K562 (cell line): ENCODE data around the gene ITGA6. TPM values are rescaled to one million over a fixed set of nuclear protein-coding genes. Genes with fewer than 3 reads are reported as not detected.

Experiments used
- ATAC-seq: fragments of 200-7000 bp; cut with Tn5 transposase; 3 replicates; pipeline ENCODE4 v1.9.1; 2020; ENCODE audit warnings: moderate library complexity
- BruUV-seq: library from RNA; stranded (reverse); fragments of 400-500 nt; replicated peaks from 2 replicates; lab custom pipeline; 2021; lab: Mats Ljungman, UMichigan
- CTCF ChIA-PET: fragments of 300-600 bp; formaldehyde crosslinking; extraction: SDS; loops from one replicate; lab custom pipeline; 2021; ENCODE audit warnings: low intra/inter-chr PET ratio; lab: Yijun Ruan, JAX
- POLR2A ChIA-PET: fragments of 300-600, 350-650 bp; sonication (Branson Sonifier 250); formaldehyde crosslinking; extraction: SDS; loops from one replicate; lab custom pipeline; 2021; ENCODE audit warnings: antibody characterized with exemption, inconsistent platforms; lab: Yijun Ruan, JAX
- DNase-seq, 4 experiments: peaks; one replicate each; pipeline versions ENCODE4 v3.0.0 to v3.0.0-alpha.2; 2011 to 2018; ENCODE audit warnings: low spot score in 3 of 4, mixed read lengths in 3 of 4; ENCODE audit errors: extremely low read depth in 1 of 4
- FAIRE-seq: peaks from 2 replicates; lab custom pipeline; 2011; peaks lifted over from hg19 to GRCh38; lab: Jason Lieb, UNC
- H2AFZ ChIP-seq: 2 replicates; pipeline ENCODE4 v1.6.0; 2011; ENCODE audit warnings: low read depth, low read length, control low read depth, inconsistent platforms
- H3K27ac ChIP-seq: fragments of 200-600 bp; 3 replicates; pipeline ENCODE4 v1.8.0; 2011; ENCODE audit warnings: low read depth, mild to moderate bottlenecking, control low read depth, inconsistent platforms, low read length, moderate library complexity, mixed read lengths; ENCODE audit errors: extremely low read depth
- H3K27me3 ChIP-seq, 2 experiments: fragments of 300-600 bp in 1 of 2; 2 replicates in 1 of 2; 3 replicates in 1 of 2; pipeline versions ENCODE4 v1.6.0 to v1.8.0; 2011; ENCODE audit warnings: inconsistent platforms in 2 of 2, low read length in 2 of 2, mild to moderate bottlenecking in 1 of 2, mixed read lengths in 1 of 2, moderate library complexity in 1 of 2; ENCODE audit not compliant: control insufficient read depth in 2 of 2, insufficient read depth in 2 of 2
- H3K36me3 ChIP-seq: fragments of 300-600 bp; 3 replicates; pipeline ENCODE4 v1.8.0; 2011; ENCODE audit warnings: mild to moderate bottlenecking, low read length, inconsistent platforms; ENCODE audit not compliant: control insufficient read depth, insufficient read depth
- H3K4me1 ChIP-seq, 2 experiments: fragments of 200-600 bp in 1 of 2; replicated peaks in 1 of 2; 2 replicates in 1 of 2; 3 replicates in 1 of 2; pipeline versions ENCODE4 v1.5.1 to v1.8.0; 2011; ENCODE audit warnings: inconsistent platforms in 2 of 2, low read length in 2 of 2, mild to moderate bottlenecking in 1 of 2, mixed read lengths in 1 of 2, moderate library complexity in 1 of 2; ENCODE audit not compliant: control insufficient read depth in 2 of 2, insufficient read depth in 2 of 2
- H3K4me2 ChIP-seq: 2 replicates; pipeline ENCODE4 v1.6.1; 2011; ENCODE audit warnings: low read length, control low read depth, inconsistent platforms, mixed read lengths; ENCODE audit not compliant: insufficient read depth
- H3K4me3 ChIP-seq: fragments of 200-600 bp; sonication (generic), shearing (Covaris generic); 2 replicates; pipeline ENCODE4 v1.5.1; 2016; ENCODE audit warnings: control low read depth, inconsistent platforms
- H3K79me2 ChIP-seq: fragments of 200-600 bp; 3 replicates; pipeline ENCODE4 v1.8.0; 2011; ENCODE audit warnings: low read length, inconsistent platforms; ENCODE audit not compliant: control insufficient read depth, insufficient read depth
- H3K9ac ChIP-seq, 2 experiments: 2 replicates each; pipeline versions ENCODE4 v1.6.0 to v1.6.1; 2011; ENCODE audit warnings: low read depth in 2 of 2, low read length in 2 of 2, control low read depth in 1 of 2, inconsistent platforms in 1 of 2, mild to moderate bottlenecking in 1 of 2, mixed read lengths in 1 of 2; ENCODE audit not compliant: insufficient read depth in 1 of 2
- H3K9me1 ChIP-seq: one replicate; pipeline ENCODE4 v1.6.0; 2011; ENCODE audit warnings: inconsistent platforms, mild to moderate bottlenecking, low read length, moderate library complexity; ENCODE audit not compliant: control insufficient read depth, insufficient read depth
- H3K9me3 ChIP-seq: replicated peaks from 2 replicates; pipeline ENCODE4 v1.5.1; 2011; ENCODE audit warnings: low read depth, low read length, inconsistent platforms; ENCODE audit not compliant: control insufficient read depth, insufficient read depth
- H4K20me1 ChIP-seq: replicated peaks from 2 replicates; pipeline ENCODE4 v1.6.1; 2011; ENCODE audit warnings: low read length, inconsistent platforms, mixed read lengths; ENCODE audit not compliant: control insufficient read depth, insufficient read depth
- FIP1L1 ChIP-seq: fragments of 200-400 bp; formaldehyde crosslinking; IDR thresholded peaks from 2 replicates; pipeline ENCODE4 v1.6.1; 2018; ENCODE audit warnings: mild to moderate bottlenecking, low read depth, low read length; ENCODE audit not compliant: poor library complexity, severe bottlenecking
- HOXB6 ChIP-seq: fragments of 250-450 bp; sonication (Bioruptor Pico); IDR thresholded peaks from 2 replicates; pipeline ENCODE4 v1.5.1; 2022; ENCODE audit warnings: mild to moderate bottlenecking, borderline replicate concordance
- MAFK ChIP-seq: IDR thresholded peaks from 2 replicates; pipeline ENCODE4 v1.6.1; 2011; ENCODE audit warnings: low read length, improper control_type of control experiment
- MCM3 ChIP-seq: fragments of 450-650 bp; IDR thresholded peaks from 2 replicates; pipeline ENCODE4 v1.6.1; 2016
- SOX6 ChIP-seq: fragments of 450-650 bp; IDR thresholded peaks from 2 replicates; pipeline ENCODE4 v1.6.1; 2014; ENCODE audit warnings: mild to moderate bottlenecking
- TSC22D4 ChIP-seq: fragments of 450-650 bp; IDR thresholded peaks from 2 replicates; pipeline ENCODE4 v1.6.1; 2016; ENCODE audit warnings: missing genetic modification characterization, missing biosample characterization, control low read depth
- ZC3H11A ChIP-seq: IDR thresholded peaks from 2 replicates; pipeline ENCODE4 v1.6.1; 2012; ENCODE audit warnings: low read depth, low read length, improper control_type of control experiment
- ZNF24 ChIP-seq: fragments of 450-650 bp; IDR thresholded peaks from 2 replicates; pipeline ENCODE4 v1.6.1; 2016
- ZNF444 ChIP-seq: fragments of 250-450 bp; sonication (Bioruptor Pico); IDR thresholded peaks from 2 replicates; pipeline ENCODE4 v1.4.0; 2020; ENCODE audit warnings: mild to moderate bottlenecking, moderate library complexity
- ZNF668 ChIP-seq: fragments of 250-450 bp; sonication (Bioruptor Pico); IDR thresholded peaks from 2 replicates; pipeline ENCODE4 v1.8.0; 2022; ENCODE audit warnings: mild to moderate bottlenecking, inconsistent platforms
- WGBS: fragments of 100-300 bp; shearing (Covaris generic); methylation state at CpG from one replicate; pipeline ENCODE4 v1.1.6; 2016; ENCODE audit warnings: low coverage, mixed read lengths; ENCODE audit not compliant: insufficient coverage; ENCODE audit errors: missing lambda C conversion rate; 5-methylcytosine and 5-hydroxymethylcytosine counted together
- in situ Hi-C: fragments of 300-500 bp; cut with MboI; formaldehyde crosslinking; loops from 4 replicates; pipeline ENCODE4 v1.15.0; 2018; ENCODE audit warnings: inconsistent platforms, mixed read lengths
- intact Hi-C: fragments of 100-400 bp; cut with micrococcal nuclease; formaldehyde crosslinking; loops from 2 replicates; pipeline ENCODE4 v1.14.2; 2022
- polyA plus RNA-seq, 8 experiments: library from polyadenylated mRNA; depleted of rRNA in 4 of 8; stranded (reverse) in 5 of 8; unstranded in 3 of 8; fragments of >200 nt; fragmentation: Nextera tagmentation in 2 of 8; fragmentation: Illumina TruSeq in 1 of 8; extraction: Ambion mirVana in 2 of 8; extraction: Trizol in 1 of 8; gene quantifications; 2 replicates each; pipeline versions ENCODE4 v1.2.1 to v1.2.3, GENCODE V29; 2011 to 2014; ENCODE audit warnings: inconsistent platforms in 1 of 8, missing spikeins in 1 of 8
- total RNA-seq, 7 experiments: library from RNA; depleted of rRNA in 6 of 7; stranded (reverse); fragments of >200 nt in 6 of 7; fragmentation: Illumina TruSeq in 2 of 7; extraction: Trizol in 2 of 7; gene quantifications; 2 replicates each; pipeline versions ENCODE4 v1.2.1 to v1.2.3, GENCODE V29; 2011 to 2021; ENCODE audit warnings: low replicate concordance in 1 of 7
- TF ChIP-seq, protein P1 (sequence below): fragments of 450-650 bp; IDR thresholded peaks from 2 replicates; pipeline ENCODE4 v1.6.1; 2018; ENCODE audit not compliant: partially characterized antibody

Gene ITGA6
- total and polyA plus RNA-seq, 9 of the 15 experiments (the other 6 are each of a cell fraction or from before 2014, with no cell fraction given) = 0.01 to 0.29 (median 0.05) TPM; not detected in 5

DNA sequence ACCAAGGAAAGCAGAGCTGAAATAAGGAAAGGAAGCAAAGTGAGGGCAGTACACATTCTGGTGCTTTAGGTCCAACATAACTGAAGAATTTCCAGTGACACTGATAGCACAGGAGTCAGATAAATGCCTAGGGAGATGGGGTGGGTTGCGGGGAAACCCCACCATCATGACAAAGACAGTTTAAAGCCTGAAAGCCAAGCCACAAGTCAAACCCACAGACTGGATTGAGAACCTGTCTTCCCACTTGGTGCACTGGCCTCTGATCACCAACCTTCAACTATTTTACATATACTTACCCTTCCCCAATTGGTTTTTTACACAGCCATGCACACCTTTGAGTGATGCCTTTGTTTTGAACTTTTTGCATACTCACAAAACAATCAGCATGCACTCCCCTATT lies 106.3 kb downstream of the ITGA6 start:
- Histone ChIP-seq H4K20me1 (no peaks in the 10 kb centered on the region), H3K27ac (no peak overlapping the region), H3K9ac (no peak overlapping the region), H2AFZ (no peak overlapping the region), H3K9me3 (no peaks in the 10 kb centered on the region; the same call in 1 of the 2 replicates), H3K79me2 (no peaks in the 10 kb centered on the region), H3K4me1 (no peaks in the 10 kb centered on the region), H3K4me3 (no peak overlapping the region), H3K9me1 (no peaks in the 10 kb centered on the region), H3K4me2 (no peak overlapping the region), H3K27me3 (no peaks in the 10 kb centered on the region), H3K36me3 (no peaks in the 10 kb centered on the region)
- ChIA-PET POLR2A (interaction anchor here (0.6 to 0.7 kb wide), 2 partner anchors 20 to 136 kb away, joined by 3 read pairs; no protein-coding TSS in a partner anchor), CTCF (no interaction called here)
- WGBS = 0% methylated on average over 1 of the region's 1 CpG
- intact Hi-C loops (no loop called here), in situ Hi-C loops (no loop called here)
- ATAC-seq (no peak), DNase-seq (no peak), FAIRE-seq (no peak)
- BruUV-seq = no TSS peak
- TF ChIP-seq MAFK (no peak), ZNF444 (CRISPR knock-in tag) (no peak), ZC3H11A (no peak), MCM3 (no peak), HOXB6 (CRISPR knock-in tag) (no peak), FIP1L1 (no peak), ZNF668 (CRISPR knock-in tag) (no peak), TSC22D4 (tag) (no peak), SOX6 (no peak), ZNF24 (no peak)
- TF ChIP-seq, protein P1, sequence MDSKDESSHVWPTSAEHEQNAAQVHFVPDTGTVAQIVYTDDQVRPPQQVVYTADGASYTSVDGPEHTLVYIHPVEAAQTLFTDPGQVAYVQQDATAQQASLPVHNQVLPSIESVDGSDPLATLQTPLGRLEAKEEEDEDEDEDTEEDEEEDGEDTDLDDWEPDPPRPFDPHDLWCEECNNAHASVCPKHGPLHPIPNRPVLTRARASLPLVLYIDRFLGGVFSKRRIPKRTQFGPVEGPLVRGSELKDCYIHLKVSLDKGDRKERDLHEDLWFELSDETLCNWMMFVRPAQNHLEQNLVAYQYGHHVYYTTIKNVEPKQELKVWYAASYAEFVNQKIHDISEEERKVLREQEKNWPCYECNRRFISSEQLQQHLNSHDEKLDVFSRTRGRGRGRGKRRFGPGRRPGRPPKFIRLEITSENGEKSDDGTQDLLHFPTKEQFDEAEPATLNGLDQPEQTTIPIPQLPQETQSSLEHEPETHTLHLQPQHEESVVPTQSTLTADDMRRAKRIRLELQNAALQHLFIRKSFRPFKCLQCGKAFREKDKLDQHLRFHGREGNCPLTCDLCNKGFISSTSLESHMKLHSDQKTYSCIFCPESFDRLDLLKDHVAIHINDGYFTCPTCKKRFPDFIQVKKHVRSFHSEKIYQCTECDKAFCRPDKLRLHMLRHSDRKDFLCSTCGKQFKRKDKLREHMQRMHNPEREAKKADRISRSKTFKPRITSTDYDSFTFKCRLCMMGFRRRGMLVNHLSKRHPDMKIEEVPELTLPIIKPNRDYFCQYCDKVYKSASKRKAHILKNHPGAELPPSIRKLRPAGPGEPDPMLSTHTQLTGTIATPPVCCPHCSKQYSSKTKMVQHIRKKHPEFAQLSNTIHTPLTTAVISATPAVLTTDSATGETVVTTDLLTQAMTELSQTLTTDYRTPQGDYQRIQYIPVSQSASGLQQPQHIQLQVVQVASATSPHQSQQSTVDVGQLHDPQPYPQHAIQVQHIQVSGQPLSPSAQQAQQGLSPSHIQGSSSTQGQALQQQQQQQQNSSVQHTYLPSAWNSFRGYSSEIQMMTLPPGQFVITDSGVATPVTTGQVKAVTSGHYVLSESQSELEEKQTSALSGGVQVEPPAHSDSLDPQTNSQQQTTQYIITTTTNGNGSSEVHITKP = no peak
